ENCODE results near the gene ST6GALNAC5.

ST6GALNAC5 gene

DNA sequence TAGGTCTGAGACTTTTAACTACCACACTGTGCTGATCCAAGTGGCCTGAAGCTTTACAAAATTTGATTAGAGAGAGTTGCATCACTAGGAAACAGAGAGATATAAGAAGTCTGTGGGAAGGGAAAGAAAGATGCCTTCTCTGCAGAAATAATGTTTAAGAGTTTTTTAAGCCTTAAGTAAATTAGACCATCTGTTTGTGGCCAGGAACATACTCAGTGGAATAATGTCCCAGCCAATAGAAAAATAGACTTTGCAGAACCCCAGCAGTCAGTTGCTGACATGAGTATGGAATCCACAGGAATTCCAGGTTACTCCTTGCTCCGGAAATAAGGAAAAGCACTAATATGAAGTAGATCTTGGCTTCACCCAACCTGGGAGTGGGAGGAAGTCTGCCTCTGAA is 144.8 kb downstream of the ST6GALNAC5 start:
- DNase-seq (ENCODE audit: low read depth in 2 of 2, low spot score in 1 of 2) = no peak

DNA sequence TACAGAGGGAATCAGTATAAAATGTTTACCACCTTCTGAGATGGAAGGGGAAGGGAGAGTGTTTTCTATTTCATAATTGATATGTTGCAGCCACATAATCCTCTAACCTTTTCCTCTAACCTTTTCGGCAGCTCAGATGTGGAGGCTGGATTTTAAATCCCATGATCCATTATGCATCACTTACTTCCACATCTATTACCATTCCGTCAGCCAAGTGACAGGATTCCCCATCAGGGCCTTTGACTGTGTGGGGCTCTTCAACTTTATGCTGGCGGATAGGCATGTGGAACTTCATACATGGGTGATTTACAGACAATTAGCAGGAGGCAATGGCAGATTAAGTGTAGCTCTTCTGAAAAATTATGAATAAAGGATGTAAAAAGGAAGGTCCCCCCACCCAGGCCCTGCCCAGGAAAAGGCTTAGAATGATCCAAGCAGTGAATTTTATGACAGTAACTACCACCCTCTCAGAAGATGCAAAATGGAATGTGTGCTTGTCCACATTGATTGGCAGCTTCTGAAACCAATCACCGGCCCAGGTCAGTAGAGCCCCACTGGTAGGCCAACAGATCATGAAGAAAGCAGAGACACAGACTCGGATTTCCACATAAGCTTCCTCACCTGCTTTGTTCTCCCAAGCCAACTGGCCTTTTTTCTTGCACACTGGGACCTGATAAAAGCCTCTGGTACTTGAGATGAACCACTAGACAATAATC is 147.0 kb downstream of the ST6GALNAC5 start:
- no peak for DNase-seq (ENCODE audit: low read depth in 2 of 2, low spot score in 1 of 2)

DNA sequence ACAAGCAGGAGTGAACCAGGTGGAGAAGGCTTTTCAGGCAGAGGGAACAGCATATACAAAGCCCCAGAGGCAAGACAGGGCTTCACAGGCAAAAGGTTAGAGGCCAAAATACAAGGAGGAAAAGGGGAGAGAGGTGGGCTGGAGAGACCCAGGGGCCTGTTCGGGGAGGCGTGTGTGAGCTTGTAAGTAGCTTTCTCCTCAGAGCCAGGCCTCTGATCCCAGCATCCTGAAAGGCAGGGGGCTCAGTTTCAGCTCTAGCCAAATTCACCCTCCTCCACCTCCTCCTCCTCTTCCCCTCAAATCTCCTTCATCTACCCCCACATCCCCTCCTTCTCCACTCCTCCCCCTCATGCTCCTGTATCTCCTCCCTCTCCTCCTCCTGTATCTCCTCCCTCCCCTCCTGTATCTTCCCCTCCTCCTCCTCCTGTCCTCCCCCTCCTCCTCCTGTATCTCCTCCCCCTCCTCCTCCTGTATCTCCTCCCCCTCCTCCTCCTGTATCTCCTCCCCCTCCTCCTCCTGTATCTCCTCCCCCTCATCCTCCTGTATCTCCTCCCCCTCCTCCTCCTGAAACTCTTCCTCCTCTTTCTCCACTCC is 148.6 kb downstream of the ST6GALNAC5 start:
- no peak for DNase-seq (ENCODE audit: low read depth in 2 of 2, low spot score in 1 of 2)

DNA sequence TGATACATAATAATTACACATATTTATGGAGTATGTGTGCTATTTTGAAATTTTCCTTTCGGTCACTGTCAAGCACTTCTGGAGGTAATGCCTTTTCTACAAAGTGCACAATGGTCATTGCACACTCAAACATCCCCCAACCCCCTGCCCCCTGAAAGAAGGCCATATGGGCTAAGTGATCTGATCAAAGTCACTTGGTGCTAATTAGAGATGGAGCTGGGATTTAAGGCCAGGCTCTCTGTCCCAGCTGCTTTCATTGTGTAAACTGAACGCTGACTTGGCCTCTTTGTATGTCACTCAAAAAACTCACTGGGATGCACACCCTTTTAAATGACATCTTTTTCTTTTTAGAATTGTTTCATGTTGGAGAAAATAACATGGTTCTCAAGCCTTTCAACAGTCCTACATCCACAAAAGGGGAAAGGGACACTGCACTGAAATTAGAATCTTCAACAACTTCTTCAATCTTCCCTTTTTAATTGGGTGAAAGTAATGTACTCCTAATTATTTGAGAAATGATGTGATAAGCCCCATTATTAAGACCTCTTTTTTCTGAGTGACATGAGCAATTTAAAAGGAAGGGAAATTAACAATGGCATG is 149.2 kb downstream of the ST6GALNAC5 start:
- DNase-seq (ENCODE audit: low read depth in 2 of 2, low spot score in 1 of 2) = no peak

DNA sequence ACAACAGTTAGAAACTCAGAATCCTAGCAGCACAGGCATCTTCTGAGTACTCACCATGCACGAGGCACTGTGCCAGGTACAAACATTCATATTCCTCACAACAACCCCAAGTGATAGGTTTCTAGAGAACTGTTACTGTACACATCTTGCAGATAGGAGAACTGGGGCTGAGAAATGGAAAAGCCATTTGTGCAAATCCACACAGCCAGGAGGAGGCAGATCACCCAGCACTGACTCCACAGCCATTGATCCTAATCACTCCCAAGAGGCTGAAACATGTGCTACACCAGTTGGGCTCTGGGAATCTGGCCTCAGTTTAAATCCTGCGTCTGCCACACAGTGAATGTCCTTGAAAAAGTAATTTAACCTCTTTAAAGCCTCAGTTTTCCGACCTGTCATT is 151.0 kb downstream of the ST6GALNAC5 start:
- DNase-seq (ENCODE audit: low read depth in 2 of 2, low spot score in 1 of 2) = no peak

DNA sequence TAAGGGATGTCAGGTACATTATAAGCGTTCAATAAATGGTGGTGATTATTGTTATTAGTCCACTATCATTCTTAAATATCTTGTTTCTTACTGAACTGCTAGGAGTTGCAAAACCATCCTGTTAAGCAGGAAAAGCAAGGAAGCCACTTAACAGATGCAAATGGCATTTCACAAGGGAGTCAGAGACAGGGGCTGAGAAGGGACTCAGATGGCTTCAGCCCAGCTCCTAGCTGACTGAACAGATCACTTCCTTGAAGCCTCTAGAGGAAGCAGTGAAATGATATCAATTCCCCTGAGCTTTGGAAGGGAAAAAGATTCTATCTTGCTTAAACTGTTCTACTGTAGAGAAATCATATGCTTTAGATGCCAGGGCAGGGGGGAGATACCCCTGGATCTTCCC is 151.5 kb downstream of the ST6GALNAC5 start:
- no peak for DNase-seq (ENCODE audit: low read depth in 2 of 2, low spot score in 1 of 2)

DNA sequence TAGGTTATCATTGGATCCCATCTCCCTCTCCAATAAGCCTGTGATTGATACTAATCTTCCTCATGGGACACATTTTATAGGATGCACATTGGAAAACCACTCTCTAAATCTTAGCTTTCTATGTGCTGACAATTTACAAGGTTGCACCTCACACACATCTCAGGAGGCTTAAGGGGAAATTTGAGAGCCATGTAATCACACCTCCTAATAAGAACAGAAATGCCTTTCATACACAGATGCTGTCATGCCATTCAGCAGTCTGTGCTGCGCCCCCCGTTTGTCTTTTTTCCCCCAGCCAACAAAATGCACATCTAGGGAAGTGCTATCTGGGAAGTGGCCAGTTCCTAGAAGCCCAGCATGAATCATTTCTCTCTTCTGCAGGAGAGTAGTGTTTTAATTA is 154.5 kb downstream of the ST6GALNAC5 start:
- no peak for DNase-seq (ENCODE audit: low read depth in 2 of 2, low spot score in 1 of 2)

DNA sequence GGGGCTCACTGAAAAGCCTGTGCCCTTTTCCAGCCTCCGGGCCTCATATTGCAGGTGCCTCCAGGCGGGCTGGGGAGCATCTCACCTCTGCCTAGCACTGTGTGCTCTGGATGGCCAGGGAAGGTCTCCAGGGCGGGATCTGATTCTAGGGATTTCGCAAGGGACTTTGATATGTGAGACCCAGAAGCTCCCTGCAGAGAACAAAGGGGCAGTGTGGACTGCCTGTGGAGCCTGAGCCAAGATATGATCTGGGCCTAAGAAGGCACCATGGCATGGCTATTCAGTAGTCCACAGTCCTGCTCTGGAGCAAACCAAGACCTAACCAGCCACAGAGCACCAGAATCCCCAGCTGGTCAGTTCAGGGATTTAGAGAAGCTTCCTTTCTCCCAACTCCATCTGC is 157.2 kb downstream of the ST6GALNAC5 start:
- no peak for DNase-seq (ENCODE audit: low read depth in 2 of 2, low spot score in 1 of 2)

DNA sequence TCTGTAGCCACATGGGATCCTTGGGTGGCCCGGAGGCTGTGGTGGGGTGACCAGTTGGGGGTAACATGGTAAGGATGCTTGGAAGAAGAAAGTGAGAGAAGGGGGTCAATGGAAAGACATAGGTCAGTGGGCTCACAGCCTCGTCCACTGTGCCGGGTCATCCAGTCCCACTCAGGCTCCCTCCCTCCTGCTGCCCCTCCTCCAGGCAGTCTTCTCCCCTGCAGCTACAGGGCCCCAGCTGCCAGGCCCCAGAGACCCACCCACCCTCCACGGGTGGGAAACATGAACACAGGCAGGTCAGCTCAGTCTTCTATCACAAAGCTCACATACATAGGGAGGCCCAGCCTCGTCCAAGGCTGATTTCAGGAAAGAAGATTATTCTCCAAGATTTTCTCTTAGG is 158.3 kb downstream of the ST6GALNAC5 start:
- no peak for DNase-seq (ENCODE audit: low read depth in 2 of 2, low spot score in 1 of 2)

DNA sequence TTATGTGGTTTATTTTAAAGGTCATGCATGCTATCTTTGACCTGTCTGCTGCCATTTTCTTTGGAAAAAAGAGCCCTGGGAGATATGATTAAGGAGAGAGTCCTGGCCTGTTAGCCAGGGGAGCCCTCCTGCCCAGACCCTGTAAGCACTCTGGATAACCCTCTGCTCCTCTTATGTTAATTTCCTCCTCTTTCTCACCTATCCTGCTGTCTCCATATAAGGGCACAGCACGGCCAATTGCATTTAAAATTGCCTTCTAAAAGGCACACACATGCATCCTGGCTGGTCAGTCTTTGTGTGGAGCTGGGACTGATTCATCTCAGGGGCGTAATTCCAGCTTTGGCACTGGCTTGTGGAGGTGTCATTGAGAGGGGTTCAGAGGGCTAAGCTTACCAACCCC is 158.9 kb downstream of the ST6GALNAC5 start:
- DNase-seq (ENCODE audit: low read depth in 2 of 2, low spot score in 1 of 2) = no peak

DNA sequence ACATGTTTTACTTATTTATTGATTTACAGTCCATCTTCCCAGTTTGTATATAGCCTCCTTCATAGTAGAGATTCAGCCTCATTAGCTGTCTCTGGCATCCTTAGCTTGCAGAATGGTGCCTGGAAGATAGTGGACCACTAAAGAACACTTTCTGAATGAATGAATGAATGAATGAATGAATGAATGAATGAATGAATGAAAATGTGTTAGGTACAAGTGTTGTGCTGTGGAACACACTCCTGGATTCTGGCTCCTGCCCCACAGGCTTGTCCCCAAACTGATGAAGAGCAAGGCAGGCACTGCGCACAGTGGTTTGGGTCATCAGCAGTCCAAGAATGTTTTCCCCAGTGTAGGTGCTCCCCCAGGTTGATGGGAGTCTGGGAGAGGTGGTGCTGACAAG is 159.4 kb downstream of the ST6GALNAC5 start:
- DNase-seq (ENCODE audit: low read depth in 2 of 2, low spot score in 1 of 2) = no peak

DNA sequence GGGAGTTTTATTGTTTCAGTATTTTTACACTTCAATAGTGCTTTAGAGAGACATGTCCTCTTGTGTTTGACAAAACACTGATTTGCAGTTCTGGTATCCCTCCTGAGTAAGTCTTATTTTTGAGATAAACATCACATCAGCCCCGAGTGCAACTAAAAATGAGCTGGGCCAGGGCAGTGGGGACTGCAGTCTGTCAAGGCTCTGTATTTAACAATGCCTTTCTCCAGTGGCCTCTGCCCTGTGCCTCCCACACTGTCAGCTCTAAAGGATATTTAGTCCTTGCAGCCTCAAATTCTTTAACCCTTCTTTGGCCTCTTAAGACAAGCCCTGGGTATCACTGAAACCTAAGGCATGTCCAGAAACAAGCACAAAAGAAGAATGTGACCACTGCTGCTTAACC is 160.6 kb downstream of the ST6GALNAC5 start:
- DNase-seq (ENCODE audit: low read depth in 2 of 2, low spot score in 1 of 2) = no peak

DNA sequence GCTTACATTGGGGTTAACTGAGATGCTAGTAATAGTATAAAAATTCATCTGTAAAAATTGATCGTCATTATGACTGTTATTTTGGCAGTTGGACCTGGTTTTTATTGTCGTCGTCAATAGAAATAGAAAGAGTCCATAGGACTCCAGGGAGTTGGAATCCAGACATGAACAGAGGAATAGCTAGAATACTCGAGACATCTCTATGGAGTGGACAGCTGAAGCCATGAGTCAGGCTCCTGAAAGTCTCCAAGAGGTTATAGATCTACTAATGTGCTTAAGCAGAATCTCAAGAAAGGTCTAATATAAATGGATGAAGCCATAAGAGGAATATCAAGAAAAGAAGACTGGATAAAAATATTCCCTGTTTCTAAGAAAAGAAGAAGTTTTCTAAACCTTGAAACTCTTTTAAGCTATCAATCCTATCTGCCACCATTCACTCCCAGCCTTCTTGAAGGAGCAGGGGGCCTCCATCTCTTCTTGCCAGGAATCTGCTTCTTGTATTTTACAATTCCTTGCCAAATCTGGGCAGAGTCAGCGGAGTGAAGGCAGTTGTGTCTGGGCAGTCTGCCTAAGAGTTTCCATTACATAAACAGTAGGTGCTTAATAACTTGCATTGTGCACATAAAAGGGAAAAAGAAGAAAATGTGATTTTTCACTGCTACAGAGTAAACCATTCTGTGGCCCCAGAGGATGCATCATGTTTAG is 163.3 kb downstream of the ST6GALNAC5 start:
- no peak for DNase-seq (ENCODE audit: low read depth in 2 of 2, low spot score in 1 of 2)

DNA sequence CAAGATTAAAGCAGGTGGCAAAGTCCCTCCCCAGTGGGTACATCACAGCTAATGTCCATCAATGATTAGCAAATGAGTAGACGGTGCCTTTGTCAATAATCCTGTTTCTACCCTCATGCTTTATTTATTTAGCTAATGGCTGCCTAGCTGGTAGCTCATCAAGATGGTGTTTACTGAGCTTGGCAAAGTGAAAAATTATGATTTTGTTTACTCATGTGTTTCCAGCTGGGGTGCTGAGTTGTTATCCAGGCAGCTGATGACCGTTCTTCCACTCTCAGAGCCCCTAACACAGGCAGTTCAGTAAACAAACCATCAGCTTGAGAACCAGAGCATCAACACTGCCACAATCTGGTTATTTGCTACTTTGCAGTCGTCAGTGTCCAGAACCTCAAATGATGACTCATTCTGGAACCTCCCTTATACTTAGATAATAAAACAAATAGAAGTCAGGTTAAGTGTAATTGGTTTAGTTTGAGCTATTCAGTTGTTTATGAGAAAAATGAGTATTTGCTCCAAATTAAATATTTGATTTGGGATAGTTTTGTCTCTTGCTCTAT is 163.9 kb downstream of the ST6GALNAC5 start:
- DNase-seq (ENCODE audit: low read depth in 2 of 2, low spot score in 1 of 2) = no peak

DNA sequence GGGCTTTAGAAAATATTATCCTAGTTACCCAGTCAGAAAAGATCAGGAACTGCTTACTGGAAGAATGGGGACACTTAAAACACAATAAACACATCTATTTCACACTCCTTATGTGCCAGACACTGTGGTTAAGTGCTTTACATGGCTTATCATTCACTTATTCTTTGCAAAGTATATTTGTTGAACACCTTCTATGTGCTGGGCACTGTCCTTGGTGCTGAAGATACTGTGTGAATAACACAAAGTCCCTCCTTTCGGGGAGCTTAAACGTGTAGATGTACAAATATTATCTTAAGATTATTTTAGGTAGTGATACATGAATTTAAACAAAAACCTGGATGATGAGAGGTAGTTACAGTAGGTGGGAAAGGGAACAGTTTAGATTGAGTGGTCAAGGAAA is 169.3 kb downstream of the ST6GALNAC5 start:
- DNase-seq (ENCODE audit: low read depth in 2 of 2, low spot score in 1 of 2) = no peak

DNA sequence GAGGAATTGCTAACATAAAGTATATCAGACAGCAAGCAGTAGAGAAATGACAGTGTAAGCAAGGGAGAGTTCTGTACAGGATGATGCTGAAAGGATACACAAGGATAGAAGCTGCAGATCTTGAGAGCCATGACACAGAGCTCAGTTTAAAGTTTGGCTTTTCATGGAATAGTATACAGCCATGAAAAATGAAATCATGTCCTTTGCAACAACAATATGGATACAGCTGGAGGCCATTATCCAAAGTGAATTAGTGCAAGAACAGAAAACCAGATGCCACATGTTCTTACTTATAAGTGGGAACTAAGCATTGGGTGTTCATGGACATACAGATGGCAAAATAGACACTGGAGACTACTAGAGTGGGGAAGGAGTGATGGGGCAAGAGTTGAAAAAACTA is 169.8 kb downstream of the ST6GALNAC5 start:
- DNase-seq (ENCODE audit: low read depth in 2 of 2, low spot score in 1 of 2) = no peak

DNA sequence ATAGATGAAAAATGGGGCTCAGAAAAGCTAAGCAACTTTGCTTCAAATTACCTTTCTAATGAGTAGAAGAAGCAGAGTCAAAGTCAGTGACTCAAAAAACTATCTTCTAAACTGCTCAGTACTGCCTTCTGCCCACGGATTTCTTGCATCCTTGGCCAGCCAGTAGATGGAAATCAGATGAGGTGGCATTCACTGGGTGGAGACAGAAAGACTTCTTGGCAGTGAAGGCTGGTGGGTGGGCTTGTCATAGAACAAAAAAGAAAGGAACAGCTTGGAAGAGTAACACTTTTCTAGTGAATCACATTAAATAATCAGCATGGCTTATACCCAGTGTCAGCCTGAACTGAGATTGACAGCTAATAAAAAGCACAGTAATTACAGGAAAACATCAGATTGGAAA is 170.7 kb downstream of the ST6GALNAC5 start:
- DNase-seq (ENCODE audit: low read depth in 2 of 2, low spot score in 1 of 2) = no peak

DNA sequence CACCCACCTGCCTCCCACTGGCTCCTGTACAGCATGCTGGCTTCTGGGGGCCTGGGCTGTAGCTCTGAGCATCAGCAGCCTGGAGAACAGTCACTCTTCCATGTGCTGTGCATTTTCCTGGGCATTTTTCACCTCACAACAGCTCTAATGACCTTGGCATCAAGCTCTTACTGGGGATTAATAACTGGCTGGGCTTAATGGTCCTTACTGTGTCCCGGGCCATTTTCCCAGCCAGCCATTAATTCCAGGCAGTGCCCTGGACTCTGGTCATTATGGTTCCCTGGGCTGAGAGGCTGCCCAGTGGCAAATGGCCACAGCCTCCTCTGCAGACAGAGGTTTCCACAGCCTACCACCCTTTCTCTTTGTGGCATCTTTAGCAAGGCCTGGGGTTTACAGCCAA is 171.8 kb downstream of the ST6GALNAC5 start:
- DNase-seq (ENCODE audit: low read depth in 2 of 2, low spot score in 1 of 2) = no peak

DNA sequence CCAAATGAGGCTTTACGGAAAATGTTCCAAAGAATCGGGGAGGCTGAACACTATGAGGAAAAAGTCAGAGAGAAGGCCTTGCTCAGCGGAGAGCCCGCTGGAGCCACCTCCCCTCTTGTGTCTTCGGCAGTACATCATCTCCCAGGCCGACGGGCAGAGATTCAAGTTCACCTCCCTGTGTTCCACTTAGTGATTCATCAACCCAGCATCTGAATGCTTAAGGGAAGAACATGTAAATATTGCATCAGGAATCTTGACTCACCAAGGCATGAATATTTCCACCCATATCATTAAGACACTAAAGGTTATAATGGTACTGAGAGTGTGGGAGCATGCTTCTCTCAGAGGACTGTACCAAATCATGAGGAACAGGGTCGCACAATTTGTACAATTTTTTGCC is 172.5 kb downstream of the ST6GALNAC5 start:
- DNase-seq (ENCODE audit: low read depth in 2 of 2, low spot score in 1 of 2) = no peak

DNA sequence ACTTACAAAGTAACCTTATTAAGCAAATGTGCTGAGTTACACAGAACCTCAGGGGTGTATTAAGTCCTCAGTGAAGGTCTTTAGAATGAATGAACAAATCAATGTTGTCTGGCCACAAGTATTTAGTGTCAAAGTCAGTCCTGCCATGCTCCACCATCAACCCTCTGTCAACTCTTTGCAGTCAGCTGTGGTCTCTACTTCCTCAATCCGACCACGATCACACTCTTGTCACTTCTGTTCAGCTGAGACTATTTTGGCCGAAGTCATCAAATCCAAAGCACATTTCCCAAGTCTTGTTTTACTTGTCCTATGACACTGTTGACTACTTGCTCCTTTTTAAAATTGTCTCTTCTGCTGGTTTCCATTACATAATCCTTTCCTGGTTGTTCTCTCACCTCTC is 173.5 kb downstream of the ST6GALNAC5 start:
- DNase-seq (ENCODE audit: low read depth in 2 of 2, low spot score in 1 of 2) = no peak

DNA sequence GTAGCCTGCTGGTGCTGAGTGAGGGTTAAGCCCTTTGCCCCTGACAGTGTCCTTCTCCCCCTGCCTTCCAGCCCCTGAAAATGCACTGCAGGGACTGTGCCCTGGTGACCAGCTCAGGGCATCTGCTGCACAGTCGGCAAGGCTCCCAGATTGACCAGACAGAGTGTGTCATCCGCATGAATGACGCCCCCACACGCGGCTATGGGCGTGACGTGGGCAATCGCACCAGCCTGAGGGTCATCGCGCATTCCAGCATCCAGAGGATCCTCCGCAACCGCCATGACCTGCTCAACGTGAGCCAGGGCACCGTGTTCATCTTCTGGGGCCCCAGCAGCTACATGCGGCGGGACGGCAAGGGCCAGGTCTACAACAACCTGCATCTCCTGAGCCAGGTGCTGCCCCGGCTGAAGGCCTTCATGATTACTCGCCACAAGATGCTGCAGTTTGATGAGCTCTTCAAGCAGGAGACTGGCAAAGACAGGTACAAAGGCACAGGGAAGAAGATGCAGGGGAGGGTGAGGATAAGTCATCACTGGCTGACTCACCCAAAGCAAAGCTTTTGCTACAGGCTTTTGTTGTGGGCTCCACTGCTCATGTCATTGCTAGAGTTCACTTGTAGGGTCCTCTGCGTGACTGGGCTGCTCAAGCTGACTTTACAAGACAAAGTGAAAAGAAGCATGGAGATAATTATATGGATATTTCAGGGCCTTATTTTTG is 177.0 kb downstream of the ST6GALNAC5 start:
- no peak for DNase-seq (ENCODE audit: low read depth in 2 of 2, low spot score in 1 of 2)
